ENCODE data around the gene TMEM141.
"Not testable (repeated sequence)": the region's sequence is repeated elsewhere in the genome, so short reads cannot be mapped to it uniquely, and the experiment has no call there.

TMEM141 gene

DNA sequence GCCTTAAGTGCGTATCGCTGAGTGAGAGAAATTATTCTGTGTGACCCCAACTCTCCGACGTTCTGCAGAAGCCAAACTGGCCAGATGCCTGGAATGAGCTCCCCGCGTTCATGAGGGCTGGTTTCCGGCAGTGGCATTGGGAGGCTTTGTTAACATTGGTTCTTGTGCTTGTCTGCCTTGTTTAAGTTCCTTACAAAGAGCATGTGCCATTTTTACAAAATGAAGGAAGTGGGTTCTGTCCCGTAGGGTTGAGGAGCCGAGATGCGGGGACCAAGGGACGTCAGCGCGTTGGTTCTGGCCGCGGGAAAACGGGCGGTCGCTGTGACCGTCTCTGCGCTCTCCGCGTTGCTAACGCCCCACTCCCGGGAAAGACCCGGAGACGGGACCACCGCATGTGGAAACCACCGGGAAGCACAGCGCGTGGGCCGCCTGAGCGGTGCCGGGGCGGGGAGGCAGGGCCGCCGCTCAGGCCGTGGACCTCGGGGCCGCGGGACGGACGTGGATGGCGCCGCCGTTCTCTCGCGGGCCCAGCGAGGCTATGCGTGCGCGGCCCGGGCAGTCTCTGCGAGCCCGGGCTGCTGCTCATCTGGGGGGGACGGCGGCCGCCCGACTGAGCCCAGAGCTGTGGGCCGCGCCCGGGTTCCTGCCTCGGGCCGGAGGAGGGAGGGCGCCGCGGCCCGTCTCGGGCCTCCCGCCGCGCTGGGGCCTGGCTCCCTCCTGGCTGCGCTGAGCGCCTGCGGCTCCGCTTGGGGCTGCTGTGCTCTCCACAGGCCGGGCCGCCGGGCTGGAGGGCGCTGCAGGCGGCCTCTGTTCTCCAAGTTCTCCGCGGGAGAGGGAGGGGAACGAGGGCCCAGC lies 30.1 kb downstream of the TMEM141 start:
- FAIRE-seq, result no peak

DNA sequence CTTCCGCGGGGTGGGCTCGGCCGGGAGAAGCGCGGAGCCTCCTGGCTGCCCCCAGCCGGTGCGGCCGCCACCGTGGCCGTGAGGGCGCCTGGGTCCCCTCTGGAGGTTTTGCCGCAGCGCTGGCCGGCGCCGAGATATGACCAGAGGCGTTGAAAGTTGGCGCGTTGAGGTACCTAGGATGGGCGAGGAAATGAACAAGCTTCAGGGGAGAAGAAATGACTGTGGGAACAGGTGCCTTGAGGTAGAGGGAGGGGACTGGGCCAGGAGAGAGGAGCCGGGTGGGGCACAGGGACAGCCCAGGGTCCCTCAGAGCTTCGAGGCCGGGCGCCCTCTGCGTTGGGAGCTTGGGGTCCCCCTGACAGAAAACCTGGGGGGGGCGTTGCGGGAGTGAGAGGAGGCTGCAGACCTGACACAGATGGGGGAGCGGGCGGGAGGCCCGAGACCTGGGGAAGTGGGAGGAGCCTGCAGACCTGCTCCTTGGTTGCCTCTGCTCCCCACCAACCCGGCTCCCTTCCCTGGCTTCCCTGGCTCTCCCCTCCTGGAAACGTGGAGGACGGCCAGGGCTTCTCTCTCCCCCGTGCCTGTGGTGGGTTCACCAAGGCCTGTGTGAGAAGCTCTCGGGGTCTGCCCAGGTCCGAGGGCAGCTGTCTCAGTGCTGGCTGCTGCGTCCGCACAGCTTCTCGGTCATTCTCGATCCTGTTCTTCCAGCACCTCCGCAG lies 30.8 kb downstream of the TMEM141 start:
- no peak for FAIRE-seq

DNA sequence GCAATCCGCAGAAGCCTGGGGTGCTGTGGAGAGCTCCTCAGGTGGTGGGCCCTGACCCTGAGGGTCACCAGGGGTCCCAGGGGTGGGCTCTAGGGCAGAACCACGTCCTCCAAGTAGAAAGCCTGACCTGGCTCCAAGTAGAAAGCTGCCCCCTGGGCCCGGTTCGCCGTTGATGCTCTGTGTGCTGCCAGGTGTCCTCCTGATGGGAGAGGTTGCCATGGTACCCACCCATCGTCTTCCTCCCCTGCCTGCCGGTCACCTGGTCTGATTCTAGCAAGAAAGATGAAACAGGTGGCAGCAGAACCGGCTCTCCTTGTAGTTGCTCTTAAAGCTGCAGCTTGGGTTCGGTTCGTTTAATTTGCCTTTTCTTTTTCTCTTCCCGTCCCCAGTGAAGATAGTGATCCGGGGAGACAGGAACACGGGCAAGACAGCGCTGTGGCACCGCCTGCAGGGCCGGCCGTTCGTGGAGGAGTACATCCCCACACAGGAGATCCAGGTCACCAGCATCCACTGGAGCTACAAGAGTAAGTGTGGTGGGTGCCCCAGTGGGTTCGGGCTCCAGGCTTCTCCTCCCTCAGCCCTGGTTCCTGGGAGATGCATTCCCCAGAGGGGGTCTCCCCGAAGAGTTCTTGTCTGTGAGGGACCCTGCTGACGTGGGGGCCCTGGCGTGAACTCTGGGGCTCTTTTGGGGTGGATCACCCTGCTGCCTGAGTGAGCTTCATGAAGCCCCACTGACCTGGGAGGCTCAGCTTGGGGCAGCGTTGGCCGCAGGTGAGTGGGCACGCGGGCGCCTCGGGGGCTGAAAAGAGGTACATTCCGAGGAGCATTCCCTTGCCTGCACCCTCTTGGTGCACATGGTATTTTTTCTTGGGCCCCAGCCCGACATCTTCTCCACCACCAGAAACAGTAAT lies 32.2 kb downstream of the TMEM141 start:
- FAIRE-seq, result no peak

DNA sequence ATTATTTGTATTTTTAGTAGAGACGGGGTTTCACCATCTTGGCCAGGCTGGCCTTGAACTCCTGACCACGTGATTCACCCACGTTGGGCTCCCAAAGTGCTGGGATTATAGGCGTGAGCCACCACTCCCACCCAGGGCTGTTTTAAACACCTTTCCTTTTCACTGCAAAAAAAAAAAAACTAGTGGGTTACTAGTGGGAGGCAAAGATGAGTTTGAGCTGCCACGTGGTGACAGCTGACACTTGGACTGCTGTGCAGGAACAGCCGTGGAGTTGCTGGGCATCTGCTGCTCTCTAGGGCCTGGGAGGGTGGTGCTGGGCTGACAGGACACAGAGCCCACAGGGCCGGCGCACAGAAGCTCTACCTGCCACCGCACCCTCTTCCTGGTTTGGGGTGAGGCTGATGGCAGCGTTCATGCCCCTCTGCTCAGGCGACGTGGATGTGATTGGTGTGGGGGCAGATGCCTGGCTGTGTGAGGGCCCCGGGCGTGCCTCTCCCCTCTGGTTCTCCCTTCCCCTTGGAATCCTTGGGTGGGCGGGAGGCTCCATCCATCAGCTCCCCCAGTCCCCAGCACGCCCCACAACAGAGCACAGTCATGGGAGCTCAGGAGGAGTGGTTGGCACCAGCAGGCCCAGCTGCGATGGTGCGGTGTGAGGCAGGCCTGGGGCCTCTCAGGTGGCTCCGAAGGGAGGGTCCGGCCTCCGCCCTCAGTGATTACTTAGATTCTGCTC lies 33.5 kb downstream of the TMEM141 start:
- FAIRE-seq, result no peak

DNA sequence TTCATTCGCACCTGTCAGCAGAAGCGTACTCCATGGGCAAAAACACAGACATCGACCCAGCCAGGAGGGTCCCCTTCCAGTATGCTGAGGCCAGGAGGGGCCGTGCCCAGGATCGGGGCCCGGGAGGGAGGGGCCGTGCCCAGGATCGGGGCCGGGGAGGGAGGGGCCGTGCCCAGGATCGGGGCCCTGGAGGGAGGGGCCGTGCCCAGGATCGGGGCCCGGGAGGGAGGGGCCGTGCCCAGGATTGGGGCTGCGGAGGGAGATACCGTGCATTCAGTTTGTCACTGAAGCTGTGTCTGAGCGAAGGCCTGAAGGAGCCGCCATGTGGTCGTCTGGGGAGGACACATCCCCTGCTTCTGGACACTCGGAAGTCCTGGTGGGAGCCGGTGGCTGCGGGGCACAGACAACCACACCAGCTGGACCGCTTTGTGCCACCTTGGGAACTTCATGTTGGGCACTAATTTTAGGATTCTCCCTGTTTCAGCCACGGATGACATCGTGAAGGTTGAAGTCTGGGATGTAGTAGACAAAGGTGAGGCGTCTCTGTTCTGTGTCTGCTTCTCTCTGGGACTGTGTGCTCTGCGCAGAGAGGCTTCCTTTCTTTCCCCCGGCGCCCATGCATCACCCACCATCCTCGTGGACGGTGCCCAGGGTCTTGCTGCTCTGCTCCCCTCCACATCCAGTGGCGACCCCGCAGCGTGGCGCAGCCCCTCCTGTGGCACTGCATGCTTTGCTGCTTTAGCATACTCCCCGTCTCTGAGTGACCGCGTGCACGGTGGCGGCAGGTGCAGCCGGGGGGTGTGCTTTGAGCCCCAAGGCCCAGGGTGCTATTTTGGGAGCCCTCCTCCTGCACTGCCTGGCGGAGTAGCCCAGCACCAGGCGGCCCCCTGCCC lies 34.4 kb downstream of the TMEM141 start:
- no peak for FAIRE-seq

DNA sequence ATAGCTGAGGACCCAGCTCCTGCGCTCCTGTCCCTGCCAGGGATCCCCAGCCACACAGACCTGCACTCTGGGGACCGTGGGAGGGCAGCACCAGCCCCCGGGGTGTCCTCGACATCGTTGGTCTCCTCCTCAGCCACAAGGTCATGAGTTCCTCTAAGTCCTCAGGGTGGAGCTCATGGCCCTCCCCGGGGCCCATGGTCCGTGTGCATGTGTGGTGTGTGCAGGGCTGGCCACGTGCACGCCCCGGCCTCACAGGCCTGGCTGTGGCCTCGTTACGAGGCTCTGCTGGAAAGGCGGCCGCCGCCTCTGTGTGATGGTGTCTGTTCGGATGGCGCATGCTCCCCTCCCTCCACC lies 35.0 kb downstream of the TMEM141 start:
- no peak for FAIRE-seq

DNA sequence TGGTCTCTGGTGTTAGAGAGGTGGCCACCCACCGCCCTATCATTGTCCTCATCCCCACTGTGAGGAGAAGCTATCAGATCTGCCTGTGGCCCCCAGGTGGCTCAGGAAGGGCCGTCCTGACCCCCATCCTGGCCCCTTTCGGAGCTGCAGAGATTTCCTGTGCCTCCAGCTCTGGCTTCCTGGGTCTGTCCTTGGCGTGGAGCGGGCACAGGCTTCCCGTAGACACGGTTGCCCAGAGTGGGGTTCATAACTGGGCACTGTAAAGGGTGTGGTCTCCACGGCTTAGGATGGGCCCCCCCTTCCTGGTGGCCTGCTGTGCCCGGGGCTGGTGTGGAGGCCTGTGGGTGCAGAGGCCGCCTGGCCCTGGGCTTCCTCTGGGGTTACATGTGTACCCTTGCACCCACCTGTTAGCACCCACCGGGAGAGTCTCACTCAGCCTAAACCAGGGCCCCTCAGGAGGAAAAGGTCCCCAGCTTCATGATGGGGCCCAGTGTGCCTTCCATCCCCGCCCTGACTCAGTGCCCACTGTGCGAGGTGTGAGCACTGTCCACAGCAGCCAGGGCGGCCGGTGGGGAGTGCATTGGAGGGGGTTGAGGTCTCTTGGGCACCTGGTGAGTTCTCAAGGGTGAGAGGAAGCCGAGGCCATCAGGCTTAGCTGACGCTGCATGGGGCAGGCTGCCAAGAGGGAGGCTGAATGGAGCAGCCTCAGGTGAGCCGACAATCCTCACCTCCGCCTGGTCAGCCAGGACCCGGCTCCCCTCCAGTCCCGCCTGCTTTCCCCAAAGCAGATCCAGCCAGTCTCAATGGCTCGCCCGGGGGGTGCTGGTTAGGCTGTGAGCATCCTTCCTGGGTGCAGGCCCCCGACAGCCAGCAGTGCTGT lies 35.8 kb downstream of the TMEM141 start:
- FAIRE-seq, result no peak

DNA sequence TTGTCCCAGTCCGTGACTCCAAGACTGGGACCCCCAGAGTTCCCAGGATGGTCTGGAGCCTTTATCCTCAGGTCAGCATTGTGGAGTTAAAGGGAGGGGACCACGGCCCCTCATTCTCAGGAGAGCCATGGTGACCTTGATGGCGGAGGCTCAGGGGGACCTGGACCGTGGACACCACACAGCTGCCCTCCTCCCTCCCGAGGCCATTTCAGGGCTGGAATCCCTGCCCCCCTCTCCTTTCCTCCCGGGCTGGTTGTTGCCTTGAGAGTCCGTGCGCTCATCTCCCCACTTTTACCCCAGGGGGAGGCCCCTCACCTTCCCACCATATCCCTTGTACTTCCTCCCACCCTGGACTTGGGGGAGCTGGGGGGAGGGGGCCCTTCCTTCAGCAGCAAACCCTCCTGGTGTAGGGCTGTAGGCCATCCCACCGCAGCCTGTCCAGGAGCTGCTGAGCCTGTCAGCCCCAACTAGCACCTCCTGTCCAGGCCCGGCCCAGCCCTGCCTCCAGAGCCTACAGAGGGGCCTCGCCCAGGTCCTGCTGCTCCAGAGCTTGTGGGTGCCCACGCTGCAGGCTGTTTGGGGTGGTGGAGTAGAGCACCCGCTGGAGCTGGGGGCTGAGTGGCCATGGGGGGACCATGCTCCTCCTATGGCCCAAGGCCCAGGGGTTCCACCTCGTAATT lies 36.8 kb downstream of the TMEM141 start:
- no peak for FAIRE-seq

DNA sequence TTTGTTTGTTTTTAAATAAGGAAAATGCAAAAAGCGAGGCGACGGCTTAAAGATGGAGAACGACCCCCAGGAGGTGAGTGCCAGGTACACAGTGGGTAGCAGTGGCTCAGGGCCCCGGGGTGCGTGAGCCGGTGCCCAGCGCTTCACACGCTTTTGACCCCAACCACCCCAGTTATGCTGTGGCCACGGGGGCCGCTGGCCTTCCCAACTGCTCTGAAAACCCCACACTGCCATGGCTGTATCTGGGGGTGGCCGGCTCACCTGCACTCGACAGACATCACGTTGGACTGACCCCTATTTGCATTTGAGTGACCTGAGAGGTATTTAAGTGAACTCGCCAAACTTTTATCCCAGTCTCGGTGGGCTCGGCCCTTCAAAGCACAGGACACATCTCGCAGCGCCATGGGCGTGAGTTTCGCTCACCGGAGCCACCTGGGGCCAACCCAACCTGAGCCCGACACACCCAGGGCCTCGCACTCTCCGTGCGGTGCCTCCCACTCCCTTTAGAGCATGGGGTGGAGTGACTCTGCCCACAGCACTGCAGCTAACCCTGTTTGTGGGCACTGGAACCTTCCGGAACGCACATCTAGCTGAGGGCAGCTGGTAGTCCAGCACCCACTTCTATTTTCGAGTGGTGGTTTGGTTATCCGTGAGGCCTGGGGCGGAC lies 37.5 kb downstream of the TMEM141 start:
- no peak for FAIRE-seq

DNA sequence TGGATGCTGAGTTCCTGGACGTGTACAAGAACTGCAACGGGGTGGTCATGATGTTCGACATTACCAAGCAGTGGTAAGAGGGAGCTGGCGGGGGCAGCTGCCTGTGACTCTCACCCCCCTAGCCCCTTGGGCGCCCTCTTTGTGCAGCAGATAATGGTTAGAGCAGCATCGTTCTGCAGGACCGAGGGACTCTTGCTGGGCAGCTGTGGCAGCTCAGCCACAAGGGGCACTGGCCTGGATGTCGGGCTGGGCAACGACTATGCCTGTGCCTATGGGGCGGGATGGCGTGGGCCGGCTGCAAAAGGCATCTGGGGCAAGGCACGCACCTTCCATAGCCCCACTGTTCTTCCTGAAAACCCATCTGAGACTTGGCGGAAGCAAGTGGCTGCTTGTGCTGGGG lies 38.3 kb downstream of the TMEM141 start:
- FAIRE-seq, result no peak

DNA sequence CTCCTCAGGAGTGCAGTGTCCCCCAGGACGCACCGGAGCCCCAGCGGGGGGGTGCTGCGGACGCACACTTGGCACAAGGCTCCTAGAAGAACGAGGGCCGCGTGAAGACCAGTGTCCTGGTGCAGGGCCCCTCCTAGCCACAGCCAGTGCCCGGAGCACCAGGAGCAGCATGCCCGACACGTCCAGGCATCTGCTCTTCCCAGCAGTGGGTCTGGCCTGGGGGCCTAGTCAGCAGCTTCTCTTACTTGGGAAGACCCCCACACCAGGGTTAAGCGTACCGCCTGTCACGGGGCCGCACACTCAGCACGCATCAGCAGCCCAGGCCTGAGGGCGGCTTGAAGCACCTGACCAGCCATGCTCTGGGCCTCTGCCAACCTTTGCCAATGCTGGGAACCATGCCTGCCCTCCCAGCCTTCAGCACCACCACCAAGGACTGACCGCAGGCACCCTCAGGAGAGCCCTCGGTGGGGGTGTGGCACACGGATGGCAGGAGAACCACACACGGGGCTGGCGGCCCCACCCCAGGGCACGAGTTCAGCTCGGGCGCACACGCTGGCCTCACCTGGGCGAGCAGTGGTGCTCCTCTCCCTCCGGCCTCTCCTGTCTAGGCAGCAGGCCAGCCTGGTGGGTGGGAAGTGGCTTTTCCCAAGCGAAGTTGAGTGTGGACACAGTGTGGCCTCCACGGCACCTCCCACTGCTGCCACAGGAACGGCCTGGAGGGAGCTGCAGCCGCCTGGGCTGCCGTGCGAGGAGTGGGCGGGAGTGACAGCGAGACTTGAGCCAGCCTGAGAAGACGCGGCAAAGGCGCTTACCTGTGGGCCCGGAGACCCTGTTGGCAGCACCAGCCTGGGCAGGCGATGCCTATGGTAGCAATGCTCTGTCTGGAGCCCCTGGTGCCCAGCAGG lies 39.1 kb downstream of the TMEM141 start:
- FAIRE-seq, result no peak

DNA sequence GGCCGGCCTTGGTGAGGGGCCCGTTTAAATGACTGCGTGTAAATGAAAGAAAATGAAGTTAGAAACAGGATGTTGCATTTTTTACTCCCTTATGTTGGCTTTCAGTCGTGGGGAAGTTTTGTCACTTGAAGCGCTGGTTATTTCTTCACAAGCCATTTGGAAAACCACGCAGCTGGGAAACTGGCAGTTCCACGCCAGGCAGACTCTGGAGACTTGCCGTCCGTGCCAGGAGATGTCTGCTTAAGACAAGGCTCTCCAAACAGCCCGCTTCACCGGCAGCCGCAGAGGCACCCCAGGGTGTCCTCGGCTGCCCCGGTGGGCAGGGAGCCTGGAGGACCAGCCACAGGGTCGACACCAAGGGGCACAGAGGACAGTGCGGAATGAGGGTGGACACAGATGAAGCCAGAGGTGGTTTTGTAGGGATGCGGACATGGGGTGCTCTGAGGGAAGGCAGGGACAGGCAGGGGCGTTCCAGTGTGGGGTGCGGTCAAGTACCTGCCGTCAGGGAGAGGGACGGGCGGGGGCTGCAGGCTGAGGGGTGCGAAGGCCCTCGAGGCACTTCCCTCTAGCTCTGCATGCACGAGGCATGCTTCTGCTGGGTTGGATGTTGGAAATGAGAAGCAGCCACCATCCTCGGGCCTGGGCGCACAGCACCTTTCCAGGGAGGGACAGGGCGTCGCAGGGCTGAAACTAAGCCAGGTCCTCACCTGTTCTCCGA lies 40.0 kb downstream of the TMEM141 start:
- no peak for FAIRE-seq

DNA sequence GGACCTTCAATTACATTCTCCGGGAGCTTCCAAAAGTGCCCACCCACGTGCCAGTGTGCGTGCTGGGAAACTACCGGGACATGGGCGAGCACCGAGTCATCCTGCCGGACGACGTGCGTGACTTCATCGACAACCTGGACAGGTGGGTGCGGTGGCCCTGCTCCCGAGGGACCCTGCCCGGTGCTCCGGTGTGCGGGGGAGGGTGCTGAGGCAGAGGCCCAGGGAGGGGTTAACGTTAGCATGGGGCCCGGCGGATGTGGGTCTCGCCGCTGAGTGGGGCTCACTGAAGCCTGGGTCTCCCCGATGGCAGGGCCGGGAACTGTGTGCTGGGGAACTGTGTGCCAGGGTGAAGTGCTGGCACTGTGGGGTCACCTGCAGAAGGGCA lies 40.6 kb downstream of the TMEM141 start:
- FAIRE-seq, result no peak

DNA sequence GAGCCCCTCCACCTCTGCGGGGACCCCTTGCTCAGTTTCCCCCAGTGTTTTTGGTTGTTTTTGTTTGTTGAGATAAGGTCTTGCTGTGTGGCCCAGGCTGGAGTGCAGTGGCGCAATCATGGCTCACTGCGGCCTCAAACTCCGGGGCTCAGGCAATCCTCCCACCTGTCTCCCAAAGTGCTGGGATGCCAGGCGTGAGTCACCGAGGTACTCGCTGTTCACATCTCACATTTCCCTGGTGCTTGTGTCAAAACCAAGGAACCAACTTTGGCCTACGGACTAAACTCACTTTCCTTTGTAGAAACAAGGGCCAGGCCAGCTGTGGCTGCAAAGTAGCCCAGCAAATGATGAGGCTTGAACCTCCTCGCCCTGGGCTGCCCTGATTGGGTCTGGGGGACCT lies 41.4 kb downstream of the TMEM141 start:
- FAIRE-seq, result no peak

DNA sequence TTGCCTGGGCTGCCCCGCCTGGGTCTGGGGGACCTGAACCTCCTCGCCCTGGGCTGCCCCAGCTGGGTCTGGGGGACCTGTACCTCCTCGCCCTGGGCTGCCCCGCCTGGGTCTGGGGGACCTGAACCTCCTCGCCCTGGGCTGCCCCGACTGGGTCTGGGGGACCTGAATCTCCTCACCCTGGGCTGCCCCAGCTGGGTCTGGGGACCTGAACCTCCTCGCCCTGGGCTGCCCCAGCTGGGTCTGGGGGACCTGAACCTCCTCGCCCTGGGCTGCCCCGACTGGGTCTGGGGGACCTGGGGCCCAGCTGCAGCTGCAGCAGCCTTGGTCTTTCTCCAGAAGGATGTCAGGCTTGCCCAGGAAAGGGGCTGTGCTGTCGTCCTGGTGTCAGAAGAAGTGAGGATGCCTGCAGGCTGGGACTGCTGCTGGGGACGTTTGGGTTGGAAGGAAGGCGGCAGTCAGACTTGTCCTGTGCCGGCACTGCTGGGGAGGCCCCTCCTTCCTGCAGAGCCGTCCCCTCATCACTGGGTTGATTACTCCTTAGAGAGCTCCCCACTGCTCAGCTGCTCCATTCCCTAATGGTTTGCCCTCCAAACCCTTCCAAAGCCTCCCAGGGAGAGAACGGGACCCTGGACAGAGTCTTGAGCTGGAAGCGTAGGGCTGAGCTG lies 42.4 kb downstream of the TMEM141 start:
- FAIRE-seq, result not testable (repeated sequence)

DNA sequence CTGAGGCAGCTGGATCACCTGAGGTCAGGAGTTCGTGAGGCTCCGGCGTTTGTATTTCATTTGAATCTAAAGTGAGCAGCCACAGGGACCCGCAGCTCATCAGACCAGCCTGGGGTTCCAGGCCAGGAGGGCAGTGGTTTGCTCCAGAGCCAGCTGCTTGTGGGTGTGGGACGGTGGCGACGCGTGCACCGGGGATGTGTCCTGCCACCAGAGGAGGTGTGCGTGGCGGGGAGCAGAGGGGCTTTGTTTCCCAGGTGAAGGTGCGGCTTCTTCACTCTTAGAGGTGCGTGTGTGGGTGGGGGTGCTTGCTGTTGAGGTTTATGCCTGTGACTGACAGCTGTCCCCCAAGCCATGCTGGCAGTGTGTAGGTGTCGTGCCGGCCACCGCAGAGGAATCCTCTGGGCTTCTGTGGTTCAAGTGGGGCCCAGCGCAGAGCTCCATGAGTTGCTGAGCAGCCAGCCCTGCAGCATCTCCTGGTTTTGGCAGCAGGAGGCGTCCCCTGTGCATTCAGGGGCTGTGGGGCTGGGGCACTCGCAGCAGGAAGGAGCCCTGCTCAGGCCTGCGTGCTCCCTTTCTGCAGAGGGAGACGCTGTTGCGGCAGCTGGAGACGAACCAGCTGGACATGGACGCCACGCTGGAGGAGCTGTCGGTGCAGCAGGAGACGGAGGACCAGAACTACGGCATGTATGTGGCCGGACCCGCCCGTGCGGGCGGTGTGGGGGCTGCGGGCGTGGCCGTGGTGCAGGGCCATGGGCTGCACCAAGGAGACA lies 44.2 kb downstream of the TMEM141 start:
- FAIRE-seq, result no peak

Measured in endometrium (tissue), 2 donors.